SK-N-MC (cell line): ENCODE results near the gene PSMD2.

Experiments used
- DNase-seq: peaks from one replicate; pipeline ENCODE4 v3.0.0-alpha.2; 2011; ENCODE audit warnings: low read depth, low spot score
- H3K27ac ChIP-seq: fragments of 200-600 bp; sonication (generic); 2 replicates; pipeline ENCODE4 v1.5.1; 2016; ENCODE audit warnings: mixed run types
- H3K36me3 ChIP-seq: fragments of 200-600 bp; sonication (generic); 2 replicates; pipeline ENCODE4 v1.6.1; 2017; ENCODE audit warnings: antibody characterized with exemption, low read length, mixed read lengths; ENCODE audit not compliant: insufficient read depth
- H3K4me3 ChIP-seq: fragments of 200-600 bp; sonication (generic); 2 replicates; pipeline ENCODE4 v1.5.1; 2016
- H3K9ac ChIP-seq: fragments of 200-600 bp; sonication (generic); 2 replicates; pipeline ENCODE4 v1.8.0; 2017; ENCODE audit warnings: mixed run types, mixed read lengths; ENCODE audit not compliant: insufficient read length
- H3K9me3 ChIP-seq: fragments of 200-600 bp; sonication (generic); 2 replicates; pipeline ENCODE4 v1.6.1; 2017; ENCODE audit warnings: low read depth, mild to moderate bottlenecking, antibody characterized with exemption, low read length, moderate library complexity, mixed read lengths
- EZH2 ChIP-seq: fragments of 200-600 bp; sonication (generic); IDR thresholded peaks from one replicate; pipeline ENCODE4 v1.6.1; 2017; ENCODE audit warnings: antibody characterized with exemption
- FOXP2 ChIP-seq: optimal IDR thresholded peaks from 2 replicates; pipeline ENCODE3; 2011; ENCODE audit warnings: mild to moderate bottlenecking, moderate library complexity; ENCODE audit not compliant: insufficient read depth; ENCODE audit errors: extremely low read length, control extremely low read depth
- POLR2AphosphoS5 ChIP-seq: IDR thresholded peaks from 2 replicates; pipeline ENCODE4 v1.6.1; 2012; ENCODE audit warnings: mild to moderate bottlenecking, low read depth, low read length, borderline replicate concordance

PSMD2 gene

GRCh38 chr3:184320104-184320445 lies 21.0 kb downstream of the PSMD2 start:
- H3K9me3 ChIP-seq, result no peaks in the 10 kb centered on the region
- H3K4me3 ChIP-seq, result no peak overlapping the region
- peak overlapping the region; percentile 83 for H3K27ac ChIP-seq
- TF ChIP-seq EZH2, result no peak
- TF ChIP-seq POLR2AphosphoS5, result no peak
- no peak for TF ChIP-seq FOXP2
- no peak for DNase-seq
- no peak overlapping the region for H3K9ac ChIP-seq
- H3K36me3 ChIP-seq, result peaks cover 94% of the 10 kb centered on the region

- Histone ChIP-seq H3K36me3 (peaks cover 95% of the 10 kb centered on the region), H3K4me3 (no peak overlapping the region), H3K9ac (no peak overlapping the region), H3K9me3 (no peaks in the 10 kb centered on the region), H3K27ac (no peak overlapping the region)
- no peak for DNase-seq
- TF ChIP-seq EZH2, result no peak
- no peak for TF ChIP-seq FOXP2
- TF ChIP-seq POLR2AphosphoS5, result no peak; the same call in 1 of the 2 replicates
Measured at GRCh38 chr3:184321666-184322065, 22.6 kb downstream of the PSMD2 start.

- no peak overlapping the region for H3K4me3 ChIP-seq
- no peaks in the 10 kb centered on the region for H3K9me3 ChIP-seq
- peaks cover 95% of the 10 kb centered on the region for H3K36me3 ChIP-seq
- TF ChIP-seq POLR2AphosphoS5, result no peak
- no peak for TF ChIP-seq FOXP2
- no peak for TF ChIP-seq EZH2
- no peak overlapping the region for H3K9ac ChIP-seq
- no peak overlapping the region for H3K27ac ChIP-seq
- no peak for DNase-seq
Measured at GRCh38 chr3:184322731-184323487, 23.9 kb downstream of the PSMD2 start.

GRCh38 chr3:184323696-184324095 lies 24.7 kb downstream of the PSMD2 start:
- TF ChIP-seq EZH2, result no peak
- TF ChIP-seq POLR2AphosphoS5, result no peak
- no peak for TF ChIP-seq FOXP2
- H3K4me3 ChIP-seq, result no peak overlapping the region
- no peak for DNase-seq
- H3K9me3 ChIP-seq, result no peaks in the 10 kb centered on the region
- no peak overlapping the region for H3K9ac ChIP-seq
- H3K36me3 ChIP-seq, result peaks cover 97% of the 10 kb centered on the region
- no peak overlapping the region for H3K27ac ChIP-seq

GRCh38 chr3:184325269-184325668 lies 26.2 kb downstream of the PSMD2 start:
- DNase-seq, result no peak
- H3K36me3 ChIP-seq, result peaks cover 100% of the 10 kb centered on the region
- TF ChIP-seq FOXP2, result no peak
- H3K4me3 ChIP-seq, result no peak overlapping the region
- H3K9ac ChIP-seq, result no peak overlapping the region
- no peak overlapping the region for H3K27ac ChIP-seq
- H3K9me3 ChIP-seq, result no peaks in the 10 kb centered on the region

- peaks cover 99% of the 10 kb centered on the region for H3K36me3 ChIP-seq
- H3K27ac ChIP-seq, result no peak overlapping the region
- H3K9me3 ChIP-seq, result no peaks in the 10 kb centered on the region
- TF ChIP-seq FOXP2, result no peak
- no peak for TF ChIP-seq POLR2AphosphoS5
- H3K4me3 ChIP-seq, result no peak overlapping the region
- no peak overlapping the region for H3K9ac ChIP-seq
- no peak for DNase-seq
Measured at GRCh38 chr3:184325715-184326369, 26.8 kb downstream of the PSMD2 start.

- no peak for DNase-seq
- no peaks in the 10 kb centered on the region for H3K9me3 ChIP-seq
- H3K36me3 ChIP-seq, result peaks cover 99% of the 10 kb centered on the region
- no peak overlapping the region for H3K27ac ChIP-seq
- no peak for TF ChIP-seq FOXP2
- no peak for TF ChIP-seq EZH2
- no peak; the same call in 1 of the 2 replicates for TF ChIP-seq POLR2AphosphoS5
- no peak overlapping the region for H3K9ac ChIP-seq
- H3K4me3 ChIP-seq, result no peak overlapping the region
Measured at GRCh38 chr3:184327171-184327570, 28.1 kb downstream of the PSMD2 start.

GRCh38 chr3:184328516-184328915 lies 29.5 kb downstream of the PSMD2 start:
- H3K27ac ChIP-seq, result no peak overlapping the region
- no peak for DNase-seq
- TF ChIP-seq EZH2, result no peak
- no peak for TF ChIP-seq FOXP2
- H3K9ac ChIP-seq, result no peak overlapping the region
- no peak overlapping the region for H3K4me3 ChIP-seq
- no peaks in the 10 kb centered on the region for H3K9me3 ChIP-seq
- H3K36me3 ChIP-seq, result peaks cover 99% of the 10 kb centered on the region
